Activated B cell treated with CpG ODN at 0.5 μM for 24 hours (primary cell): ENCODE results near the gene CEP83. TPM values are rescaled to one million over a fixed set of nuclear protein-coding genes. Genes with fewer than 3 reads are reported as not detected.
A peak's percentile ranks its signal among the peaks of the same experiment; 100 is the strongest.

Source experiments
- ATAC-seq: fragments of 200-7000 bp; cut with Tn5 transposase; one replicate; pipeline ENCODE4 v1.10.0; 2021; ENCODE audit warnings: low read depth, mild to moderate bottlenecking, moderate library complexity
- CTCF ChIA-PET: fragments of 350-600 bp; sonication (Branson Sonifier 250); formaldehyde crosslinking; loops from one replicate; lab custom pipeline; 2021; ENCODE audit warnings: antibody characterized with exemption; lab: Charles Lee
- POLR2A ChIA-PET: fragments of 350-600 bp; sonication (Branson Sonifier 250); formaldehyde crosslinking; loops from one replicate; lab custom pipeline; 2021; ENCODE audit warnings: antibody characterized with exemption; lab: Charles Lee
- DNase-seq: peaks from one replicate; pipeline ENCODE4 v3.0.0; 2022
- H3K27ac Mint-ChIP-seq: one replicate; pipeline ENCODE4 v1.8.0; 2020; ENCODE audit warnings: mixed read lengths
- H3K27me3 Mint-ChIP-seq: one replicate; pipeline ENCODE4 v1.8.0; 2021; ENCODE audit warnings: mixed read lengths
- H3K36me3 Mint-ChIP-seq: one replicate; pipeline ENCODE4 v1.8.0; 2021; ENCODE audit warnings: low read depth, mixed read lengths
- H3K4me1 Mint-ChIP-seq: one replicate; pipeline ENCODE4 v1.8.0; 2021; ENCODE audit warnings: mixed read lengths
- H3K4me3 Mint-ChIP-seq: one replicate; pipeline ENCODE4 v1.8.0; 2020; ENCODE audit warnings: mild to moderate bottlenecking, mixed read lengths
- H3K9me3 Mint-ChIP-seq: one replicate; pipeline ENCODE4 v1.8.0; 2020; ENCODE audit warnings: mixed read lengths
- intact Hi-C: fragments of 100-400 bp; cut with micrococcal nuclease; formaldehyde crosslinking; loops from one replicate; pipeline ENCODE4 v1.15.1; 2024
- total RNA-seq: library from RNA; stranded (reverse); gene quantifications from 2 replicates; pipeline ENCODE4 v1.2.3, GENCODE V29; 2022
- TF ChIP-seq, protein P1 (sequence below): fragments of 200-600 bp; IDR thresholded peaks from one replicate; pipeline ENCODE4 v1.8.0; 2022; ENCODE audit warnings: antibody characterized with exemption, mild to moderate bottlenecking

The CEP83 gene
- total RNA-seq, 1 donor from 2014 or later, result 36.9 TPM

DNA sequence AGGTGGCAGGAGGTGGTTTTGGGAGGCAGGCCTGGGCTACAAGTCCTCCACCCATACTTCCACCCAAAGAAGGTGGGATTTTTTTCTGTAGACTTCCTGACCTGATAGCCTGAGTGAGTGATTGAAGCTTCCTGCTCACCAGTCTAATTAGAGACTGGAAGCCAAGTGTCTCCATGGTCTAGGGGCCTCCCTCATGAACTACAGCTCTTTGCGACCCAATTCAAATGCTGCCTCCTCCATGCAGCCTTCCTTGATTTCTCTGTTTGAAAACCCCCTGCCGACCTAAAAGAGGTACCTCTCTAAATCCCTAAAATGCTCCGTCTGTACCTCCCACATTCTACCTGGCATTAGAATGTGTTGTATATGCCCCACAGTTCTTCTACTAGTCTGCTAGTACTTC, 186.4 kb downstream of the CEP83 start:
- DNase-seq (no peak), ATAC-seq (no peak)
- no peaks in the 10 kb centered on the region for H3K9me3 Mint-ChIP-seq
- no peak overlapping the region for H3K4me3 Mint-ChIP-seq
- POLR2A ChIA-PET, result interaction anchor here (0.9 kb wide), 1 partner anchor 123 kb away, joined by 3 read pairs; no protein-coding TSS in a partner anchor
- H3K27me3 Mint-ChIP-seq, result no peaks in the 10 kb centered on the region
- CTCF ChIA-PET, result no interaction called here
- TF ChIP-seq, protein P1, sequence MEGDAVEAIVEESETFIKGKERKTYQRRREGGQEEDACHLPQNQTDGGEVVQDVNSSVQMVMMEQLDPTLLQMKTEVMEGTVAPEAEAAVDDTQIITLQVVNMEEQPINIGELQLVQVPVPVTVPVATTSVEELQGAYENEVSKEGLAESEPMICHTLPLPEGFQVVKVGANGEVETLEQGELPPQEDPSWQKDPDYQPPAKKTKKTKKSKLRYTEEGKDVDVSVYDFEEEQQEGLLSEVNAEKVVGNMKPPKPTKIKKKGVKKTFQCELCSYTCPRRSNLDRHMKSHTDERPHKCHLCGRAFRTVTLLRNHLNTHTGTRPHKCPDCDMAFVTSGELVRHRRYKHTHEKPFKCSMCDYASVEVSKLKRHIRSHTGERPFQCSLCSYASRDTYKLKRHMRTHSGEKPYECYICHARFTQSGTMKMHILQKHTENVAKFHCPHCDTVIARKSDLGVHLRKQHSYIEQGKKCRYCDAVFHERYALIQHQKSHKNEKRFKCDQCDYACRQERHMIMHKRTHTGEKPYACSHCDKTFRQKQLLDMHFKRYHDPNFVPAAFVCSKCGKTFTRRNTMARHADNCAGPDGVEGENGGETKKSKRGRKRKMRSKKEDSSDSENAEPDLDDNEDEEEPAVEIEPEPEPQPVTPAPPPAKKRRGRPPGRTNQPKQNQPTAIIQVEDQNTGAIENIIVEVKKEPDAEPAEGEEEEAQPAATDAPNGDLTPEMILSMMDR, result no peak
- H3K36me3 Mint-ChIP-seq, result peaks cover 27% of the 10 kb centered on the region
- no peak overlapping the region for H3K27ac Mint-ChIP-seq
- peaks cover 34% of the 10 kb centered on the region for H3K4me1 Mint-ChIP-seq
- intact Hi-C loops, result no loop called here

DNA sequence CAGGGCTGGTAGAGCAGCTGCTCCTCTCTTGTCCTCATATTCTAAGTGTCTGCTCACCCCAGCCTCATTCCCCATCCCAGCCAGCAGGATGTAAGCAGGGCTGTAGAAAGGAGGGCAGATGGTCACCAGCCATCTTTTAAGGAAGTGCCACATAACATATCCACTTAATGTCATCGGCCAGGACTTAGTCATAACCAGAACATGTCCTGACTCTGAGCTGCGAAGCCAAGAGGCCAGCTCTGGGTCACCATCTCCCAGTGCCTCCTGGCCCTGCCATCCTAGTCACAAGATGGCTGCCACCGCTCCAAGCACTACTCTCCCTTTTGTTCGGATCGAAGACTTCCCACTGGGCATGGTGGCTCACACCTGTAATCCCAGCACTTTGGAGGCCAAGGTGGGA, 187.4 kb downstream of the CEP83 start:
- ChIA-PET CTCF (no interaction called here), POLR2A (interaction anchor here (1.1 kb wide), 1 partner anchor 10 kb away, joined by 3 read pairs; no protein-coding TSS in a partner anchor)
- Mint-ChIP-seq H3K36me3 (peaks cover 26% of the 10 kb centered on the region), H3K4me1 (peaks cover 44% of the 10 kb centered on the region), H3K27ac (peak overlapping the region; percentile 50), H3K4me3 (no peak overlapping the region), H3K9me3 (no peaks in the 10 kb centered on the region), H3K27me3 (no peaks in the 10 kb centered on the region)
- TF ChIP-seq, protein P1, result no peak
- ATAC-seq (no peak), DNase-seq (no peak)
- intact Hi-C loops, result no loop called here

DNA sequence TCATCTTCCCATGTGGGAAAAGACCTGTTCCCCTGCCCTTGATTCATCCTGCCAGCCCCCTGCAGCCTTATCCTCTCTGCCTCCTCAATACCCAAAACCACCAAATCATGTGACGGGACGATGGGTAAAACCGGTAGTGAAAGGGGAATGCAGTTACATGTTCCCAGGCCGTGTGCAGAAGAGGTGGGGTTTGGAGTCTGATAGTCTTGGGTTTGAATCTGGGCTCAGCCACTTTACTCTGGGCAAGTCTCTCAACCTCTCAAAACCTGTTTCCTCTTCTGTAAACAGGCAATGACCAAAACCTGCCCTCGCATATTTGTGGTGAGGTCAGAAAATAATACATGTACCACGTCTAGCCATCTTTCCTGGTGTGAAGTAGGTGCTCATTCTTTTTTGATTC, 188.3 kb downstream of the CEP83 start:
- intact Hi-C loops, result no loop called here
- POLR2A ChIA-PET, result interaction anchor here (1.1 kb wide), 1 partner anchor 9 kb away, joined by 3 read pairs; no protein-coding TSS in a partner anchor
- no peaks in the 10 kb centered on the region for H3K9me3 Mint-ChIP-seq
- no peaks in the 10 kb centered on the region for H3K27me3 Mint-ChIP-seq
- CTCF ChIA-PET, result no interaction called here
- peaks cover 33% of the 10 kb centered on the region for H3K36me3 Mint-ChIP-seq
- ATAC-seq (no peak), DNase-seq (no peak)
- no peak overlapping the region for H3K4me3 Mint-ChIP-seq
- peaks cover 53% of the 10 kb centered on the region for H3K4me1 Mint-ChIP-seq
- TF ChIP-seq, protein P1, result no peak
- H3K27ac Mint-ChIP-seq, result peak overlapping the region; percentile 5

DNA sequence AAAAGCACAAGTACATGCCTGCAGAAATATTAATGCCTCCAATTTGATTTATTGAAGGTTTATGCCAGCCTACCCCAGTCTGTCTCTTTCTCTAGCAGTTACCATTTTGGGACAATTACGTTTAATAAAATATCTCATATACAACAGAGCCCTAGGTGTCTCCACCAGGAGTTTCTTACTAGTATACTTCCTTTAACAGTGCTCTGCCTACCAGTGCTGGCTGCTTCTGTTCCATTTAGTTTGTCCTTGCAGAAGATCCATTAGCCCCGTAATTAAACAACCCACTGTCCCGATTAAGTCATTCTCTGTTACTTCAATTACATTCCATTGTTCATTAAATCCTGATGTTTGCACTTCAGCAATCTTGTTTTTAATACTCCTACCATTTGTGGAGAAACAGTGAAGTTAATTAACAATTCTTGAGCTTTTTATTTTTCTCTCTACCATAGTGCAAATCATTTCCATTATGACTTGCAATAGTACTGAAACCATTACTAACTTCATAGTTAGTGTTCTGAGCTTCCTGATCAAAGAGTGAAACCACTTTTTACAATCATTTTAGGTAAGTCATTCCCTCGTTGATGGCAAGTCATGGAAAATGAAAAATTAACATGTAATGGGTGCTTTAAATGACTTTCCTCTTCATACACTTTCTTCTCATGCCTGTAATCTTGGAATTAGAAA, 190.2 kb downstream of the CEP83 start:
- peaks cover 69% of the 10 kb centered on the region for H3K4me1 Mint-ChIP-seq
- ChIA-PET POLR2A (interaction anchor here (0.6 to 1.1 kb wide), 2 partner anchors 64 to 185 kb away, joined by 4 to 8 read pairs; no protein-coding TSS in a partner anchor), CTCF (interaction anchor here (1.1 kb wide), 1 partner anchor 135 kb away, joined by 4 read pairs; no protein-coding TSS in a partner anchor)
- TF ChIP-seq, protein P1, result no peak
- DNase-seq, result no peak
- peaks cover 45% of the 10 kb centered on the region for H3K36me3 Mint-ChIP-seq
- no peaks in the 10 kb centered on the region for H3K9me3 Mint-ChIP-seq
- no peak overlapping the region for H3K4me3 Mint-ChIP-seq
- no peak for ATAC-seq
- intact Hi-C loops, result loop anchor here (10.0 kb wide), 2 partner anchors 595 to 695 kb away; partner anchors contain the start of genes CRADD and SOCS2
- H3K27me3 Mint-ChIP-seq, result no peaks in the 10 kb centered on the region
- no peak overlapping the region for H3K27ac Mint-ChIP-seq

DNA sequence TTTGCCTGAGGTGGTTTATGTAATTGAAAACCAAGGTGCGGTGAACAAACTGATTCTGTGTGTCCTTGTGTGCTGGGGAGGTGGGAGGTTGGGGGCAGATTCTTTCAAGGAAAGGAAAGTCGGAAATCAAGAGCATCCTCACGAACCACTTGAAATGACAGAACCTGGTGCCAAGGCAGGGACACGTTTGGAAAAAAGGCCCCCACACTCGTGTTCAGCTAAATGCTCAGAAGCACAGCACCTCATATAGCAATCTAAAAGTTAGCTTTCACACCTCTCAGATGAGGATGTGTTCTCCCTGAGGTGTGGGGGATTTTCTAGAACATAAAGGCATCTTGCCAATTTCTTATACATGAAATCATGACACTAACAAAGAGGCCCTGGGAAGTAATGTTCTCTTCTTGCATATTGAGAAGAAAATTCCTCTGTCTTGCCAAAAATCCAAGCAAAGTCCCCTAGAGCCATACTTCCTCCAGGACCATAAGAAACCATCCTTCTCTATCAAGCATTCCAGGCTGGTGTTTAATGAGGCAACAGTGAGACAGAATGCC, 191.7 kb downstream of the CEP83 start:
- ATAC-seq, result no peak
- peaks cover 43% of the 10 kb centered on the region for H3K36me3 Mint-ChIP-seq
- H3K4me3 Mint-ChIP-seq, result peak overlapping the region; percentile 69
- TF ChIP-seq, protein P1, result no peak
- no peaks in the 10 kb centered on the region for H3K27me3 Mint-ChIP-seq
- intact Hi-C loops, result loop anchor here (1.0 to 10.0 kb wide), 4 partner anchors 13 to 693 kb away; partner anchors contain the start of genes CRADD and SOCS2
- peaks cover 83% of the 10 kb centered on the region for H3K4me1 Mint-ChIP-seq
- CTCF ChIA-PET, result no interaction called here
- no peak for DNase-seq
- POLR2A ChIA-PET, result interaction anchor here (0.7 to 1.7 kb wide), 3 partner anchors 10 to 186 kb away, joined by 3 to 13 read pairs (median 3); no protein-coding TSS in a partner anchor
- H3K9me3 Mint-ChIP-seq, result no peaks in the 10 kb centered on the region
- peak overlapping the region; percentile 90 for H3K27ac Mint-ChIP-seq
